Astrocyte (in vitro differentiated cells and primary cell): ENCODE measurements around the gene TAAR1. TPM values are rescaled to one million over a fixed set of nuclear protein-coding genes. Genes with fewer than 3 reads are reported as not detected.
A peak's percentile ranks its signal among the peaks of the same experiment; 100 is the strongest.
"Not testable (repeated sequence)": the region's sequence is repeated elsewhere in the genome, so short reads cannot be mapped to it uniquely, and the experiment has no call there.

Experiments used
- DNase-seq: peaks from one replicate; pipeline ENCODE4 v3.0.0-alpha.2; 2010; ENCODE audit warnings: low read depth
- FAIRE-seq: peaks from 2 replicates; lab custom pipeline; 2011; peaks lifted over from hg19 to GRCh38; lab: Jason Lieb, UNC
- H2AFZ ChIP-seq: 2 replicates; pipeline ENCODE4 v1.6.0; 2012; ENCODE audit warnings: low read depth, low read length, inconsistent platforms
- H3K27ac ChIP-seq: 2 replicates; pipeline ENCODE4 v1.5.1; 2011; ENCODE audit warnings: low read depth, low read length, inconsistent platforms
- H3K27me3 ChIP-seq: 2 replicates; pipeline ENCODE4 v1.6.0; 2011; ENCODE audit warnings: low read length, inconsistent platforms; ENCODE audit not compliant: insufficient read depth
- H3K36me3 ChIP-seq: 2 replicates; pipeline ENCODE4 v1.5.1; 2011; ENCODE audit warnings: low read length, inconsistent platforms; ENCODE audit not compliant: insufficient read depth
- H3K4me1 ChIP-seq: 2 replicates; pipeline ENCODE4 v1.5.1; 2011; ENCODE audit warnings: low read length, inconsistent platforms; ENCODE audit not compliant: insufficient read depth
- H3K4me2 ChIP-seq: 2 replicates; pipeline ENCODE4 v1.6.0; 2012; ENCODE audit warnings: low read length, inconsistent platforms
- H3K4me3 ChIP-seq: 2 replicates; pipeline ENCODE4 v1.5.1; 2011; ENCODE audit warnings: low read depth, mild to moderate bottlenecking, low read length, inconsistent platforms; ENCODE audit not compliant: insufficient read depth
- H3K79me2 ChIP-seq: 2 replicates; pipeline ENCODE4 v1.6.0; 2012; ENCODE audit warnings: mild to moderate bottlenecking, low read length, inconsistent platforms; ENCODE audit not compliant: insufficient read depth
- H3K9ac ChIP-seq: 2 replicates; pipeline ENCODE4 v1.6.0; 2012; ENCODE audit warnings: mild to moderate bottlenecking, low read length, inconsistent platforms
- H3K9me3 ChIP-seq: 2 replicates; pipeline ENCODE4 v1.5.1; 2012; ENCODE audit warnings: low read depth, mild to moderate bottlenecking, low read length, inconsistent platforms; ENCODE audit not compliant: insufficient read depth
- H4K20me1 ChIP-seq: 2 replicates; pipeline ENCODE4 v1.6.0; 2012; ENCODE audit warnings: low read length, inconsistent platforms; ENCODE audit not compliant: insufficient read depth
- H3K27ac Mint-ChIP-seq: one replicate; pipeline ENCODE4 v1.8.0; 2021; ENCODE audit warnings: mild to moderate bottlenecking, mixed read lengths; ENCODE audit not compliant: unreplicated experiment
- H3K27me3 Mint-ChIP-seq: one replicate; pipeline ENCODE4 v1.8.0; 2021; ENCODE audit warnings: low read depth, mixed read lengths; ENCODE audit not compliant: unreplicated experiment
- H3K36me3 Mint-ChIP-seq: one replicate; pipeline ENCODE4 v1.8.0; 2021; ENCODE audit warnings: low read depth, mixed read lengths; ENCODE audit not compliant: unreplicated experiment
- H3K4me1 Mint-ChIP-seq: one replicate; pipeline ENCODE4 v1.8.0; 2021; ENCODE audit warnings: low read depth, mixed read lengths; ENCODE audit not compliant: unreplicated experiment
- H3K4me3 Mint-ChIP-seq: one replicate; pipeline ENCODE4 v1.8.0; 2021; ENCODE audit warnings: mild to moderate bottlenecking, moderate library complexity, mixed read lengths; ENCODE audit not compliant: unreplicated experiment
- H3K9me3 Mint-ChIP-seq: one replicate; pipeline ENCODE4 v1.8.0; 2021; ENCODE audit warnings: mild to moderate bottlenecking, mixed read lengths; ENCODE audit not compliant: unreplicated experiment
- CTCF ChIP-seq: IDR thresholded peaks from 2 replicates; pipeline ENCODE4 v1.5.1; 2011; ENCODE audit warnings: low read depth, mild to moderate bottlenecking, inconsistent platforms, low read length, moderate library complexity; ENCODE audit not compliant: insufficient read depth
- EZH2 ChIP-seq: IDR thresholded peaks from 2 replicates; pipeline ENCODE4 v1.6.1; 2012; ENCODE audit warnings: mild to moderate bottlenecking, low read length, inconsistent platforms; ENCODE audit not compliant: insufficient read depth
- total RNA-seq: library from RNA; stranded (reverse); gene quantifications from 2 replicates; pipeline ENCODE4 v1.2.1, GENCODE V29; 2021

TAAR1 gene
- total RNA-seq, 1 donor from 2014 or later: not detected

DNA sequence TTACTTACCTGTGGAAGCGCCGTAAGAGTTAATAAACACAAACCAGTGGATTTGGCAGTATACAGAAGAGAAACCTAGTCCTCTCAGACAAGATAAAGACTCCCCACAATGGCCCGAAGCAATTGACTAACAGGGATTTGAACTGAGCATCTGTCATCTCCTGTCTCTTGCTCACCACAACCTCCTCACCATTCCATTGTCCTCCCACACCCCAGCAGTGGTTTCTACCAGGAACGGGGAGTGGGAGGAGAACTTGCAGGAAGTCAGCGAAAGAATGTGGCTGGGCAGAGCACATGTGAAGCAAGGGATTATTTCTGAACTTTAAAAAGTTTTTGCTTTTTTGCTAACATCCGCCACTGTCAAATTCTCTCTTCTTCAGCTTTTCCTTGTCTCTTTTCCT is 24.6 kb upstream of the TAAR1 start:
- no peaks in the 10 kb centered on the region for H3K27me3 Mint-ChIP-seq
- no peaks in the 10 kb centered on the region for H3K36me3 Mint-ChIP-seq
- Histone ChIP-seq H3K79me2 (no peaks in the 10 kb centered on the region), H3K4me1 (no peaks in the 10 kb centered on the region), H3K4me3 (no peak overlapping the region), H3K9me3 (no peaks in the 10 kb centered on the region), H2AFZ (peak overlapping the region; percentile 7), H3K36me3 (no peaks in the 10 kb centered on the region), H3K27ac (no peak overlapping the region), H4K20me1 (no peaks in the 10 kb centered on the region), H3K9ac (no peak overlapping the region), H3K27me3 (no peaks in the 10 kb centered on the region), H3K4me2 (peak overlapping the region; percentile 6)
- H3K27ac Mint-ChIP-seq: peak overlapping the region; percentile 91
- DNase-seq (peak; percentile 91), FAIRE-seq (no peak)
- H3K9me3 Mint-ChIP-seq: no peaks in the 10 kb centered on the region
- TF ChIP-seq CTCF: no peak
- H3K4me3 Mint-ChIP-seq: no peak overlapping the region
- H3K4me1 Mint-ChIP-seq: peaks cover 25% of the 10 kb centered on the region

GRCh38 chr6:132679094-132679493 is 20.1 kb upstream of the TAAR1 start:
- not testable (repeated sequence) for H3K4me3 Mint-ChIP-seq, H3K4me3 ChIP-seq, H3K36me3 Mint-ChIP-seq, H3K27ac Mint-ChIP-seq, H3K27me3 ChIP-seq, H3K27ac ChIP-seq, H3K9ac ChIP-seq, H3K9me3 ChIP-seq, H3K27me3 Mint-ChIP-seq, H3K4me1 ChIP-seq, FAIRE-seq, H3K79me2 ChIP-seq, H3K9me3 Mint-ChIP-seq, H3K36me3 ChIP-seq, H2AFZ ChIP-seq, H3K4me2 ChIP-seq, H4K20me1 ChIP-seq
- DNase-seq: peak; percentile 48
- peaks cover 10% of the 10 kb centered on the region for H3K4me1 Mint-ChIP-seq

GRCh38 chr6:132675749-132676148 is 16.8 kb upstream of the TAAR1 start:
- Mint-ChIP-seq H3K36me3 (no peaks in the 10 kb centered on the region), H3K27ac (no peak overlapping the region), H3K27me3 (no peaks in the 10 kb centered on the region), H3K4me1 (peaks cover 2% of the 10 kb centered on the region), H3K4me3 (no peak overlapping the region), H3K9me3 (no peaks in the 10 kb centered on the region)
- Histone ChIP-seq H2AFZ (no peak overlapping the region), H4K20me1 (no peaks in the 10 kb centered on the region), H3K9me3 (no peaks in the 10 kb centered on the region), H3K27me3 (no peaks in the 10 kb centered on the region), H3K4me2 (no peak overlapping the region), H3K4me1 (no peaks in the 10 kb centered on the region), H3K79me2 (no peaks in the 10 kb centered on the region), H3K9ac (no peak overlapping the region), H3K4me3 (no peak overlapping the region), H3K27ac (no peak overlapping the region), H3K36me3 (no peaks in the 10 kb centered on the region)
- DNase-seq: no peak
- FAIRE-seq: no peak
- no peak for TF ChIP-seq EZH2
- no peak for TF ChIP-seq CTCF
